Smooth muscle cell of the brain vasculature (primary cell): ENCODE data around the gene SAV1.
"Not testable (repeated sequence)": the region's sequence is repeated elsewhere in the genome, so short reads cannot be mapped to it uniquely, and the experiment has no call there.

Experiments
- DNase-seq: peaks from one replicate; pipeline ENCODE4 v3.0.0-alpha.2; 2012; ENCODE audit warnings: low read depth, low spot score

SAV1 gene

GRCh38 chr14:50665300-50665699 is 2.8 kb downstream of the SAV1 start:
- DNase-seq = not testable (repeated sequence)

DNA sequence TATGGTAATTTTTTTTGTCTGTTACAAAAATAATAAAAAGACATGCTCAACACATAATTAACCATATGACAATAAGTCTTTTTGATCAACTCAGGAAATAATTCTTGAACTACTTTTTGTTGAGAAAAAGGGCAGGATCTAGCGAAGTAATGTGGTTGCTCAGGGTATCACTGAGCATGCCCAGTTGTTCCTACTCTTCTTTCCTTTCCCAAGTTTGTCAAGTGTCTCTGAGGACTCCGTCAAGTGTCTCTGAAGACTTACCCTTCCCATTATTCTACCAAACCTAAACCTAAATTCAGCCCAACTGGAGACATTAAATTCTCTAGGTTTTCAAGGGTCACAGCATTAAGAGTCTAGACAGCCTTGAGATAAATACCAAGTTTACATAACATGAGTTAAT is 3.5 kb downstream of the SAV1 start:
- DNase-seq = not testable (repeated sequence)

GRCh38 chr14:50659327-50659974 is 8.7 kb downstream of the SAV1 start:
- no peak for DNase-seq

- DNase-seq = no peak
Observed at GRCh38 chr14:50658203-50658602, 9.9 kb downstream of the SAV1 start.

GRCh38 chr14:50657753-50658152 is 10.4 kb downstream of the SAV1 start:
- no peak for DNase-seq

DNA sequence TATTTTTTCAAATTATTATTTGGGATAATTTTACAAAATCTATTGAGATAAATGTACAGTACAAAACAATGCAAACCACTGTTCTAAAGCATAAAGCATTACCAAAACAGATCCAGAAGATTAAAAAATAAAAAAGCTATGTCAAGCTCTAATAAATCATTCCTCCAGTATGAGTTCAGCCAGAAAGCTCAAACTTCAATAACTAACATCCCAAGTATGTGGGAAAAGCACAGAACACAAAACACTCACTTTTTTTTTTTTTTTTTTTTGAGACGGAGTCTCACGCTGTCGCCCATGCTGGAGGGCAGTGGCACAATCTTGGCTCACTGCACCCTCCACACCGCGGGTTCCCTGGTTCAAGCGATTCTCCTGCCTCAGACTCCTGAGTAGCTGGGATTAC is 11.3 kb downstream of the SAV1 start:
- DNase-seq = no peak

- no peak for DNase-seq
Observed at GRCh38 chr14:50649691-50650090, 18.4 kb downstream of the SAV1 start.

DNA sequence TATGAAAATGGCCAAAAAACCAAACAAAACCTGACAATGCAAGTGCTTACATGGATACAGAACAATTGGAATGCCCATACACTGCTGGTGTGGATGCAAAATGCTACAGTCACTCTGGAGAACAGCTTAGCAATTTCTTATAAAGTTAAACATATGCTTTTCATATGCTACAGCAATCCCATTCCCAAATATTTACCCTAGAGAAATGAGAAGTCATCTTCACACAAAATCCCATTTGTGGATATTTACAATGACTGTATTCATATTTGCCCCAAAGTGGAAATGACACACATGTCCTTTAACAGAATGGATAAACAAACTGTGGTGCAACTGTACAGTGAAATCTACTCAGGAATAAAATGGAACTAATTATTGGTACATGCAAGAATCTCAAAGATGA is 20.4 kb downstream of the SAV1 start:
- DNase-seq = no peak

- DNase-seq = no peak
Observed at GRCh38 chr14:50647282-50647681, 20.8 kb downstream of the SAV1 start.

GRCh38 chr14:50635141-50635540 is 33.0 kb downstream of the SAV1 start:
- DNase-seq = no peak

DNA sequence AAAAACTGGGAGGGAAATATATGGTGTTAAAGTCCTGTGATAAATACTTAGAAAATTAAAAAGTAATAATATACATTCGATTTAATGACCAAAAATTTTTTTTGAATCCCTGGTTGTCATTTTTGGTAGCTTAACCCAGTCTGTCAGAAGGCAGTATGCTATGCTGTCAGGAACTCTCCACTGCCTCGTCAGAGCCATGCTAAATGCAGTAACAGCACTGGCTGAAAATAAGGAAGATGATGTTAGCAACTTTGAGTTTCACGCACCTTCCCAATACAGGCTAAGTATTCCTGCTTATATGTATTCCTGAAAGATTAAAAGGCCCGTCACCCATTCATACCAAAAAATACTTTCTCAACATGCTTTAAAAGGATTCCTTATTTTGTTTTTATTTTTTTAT is 34.2 kb downstream of the SAV1 start:
- DNase-seq = no peak

DNA sequence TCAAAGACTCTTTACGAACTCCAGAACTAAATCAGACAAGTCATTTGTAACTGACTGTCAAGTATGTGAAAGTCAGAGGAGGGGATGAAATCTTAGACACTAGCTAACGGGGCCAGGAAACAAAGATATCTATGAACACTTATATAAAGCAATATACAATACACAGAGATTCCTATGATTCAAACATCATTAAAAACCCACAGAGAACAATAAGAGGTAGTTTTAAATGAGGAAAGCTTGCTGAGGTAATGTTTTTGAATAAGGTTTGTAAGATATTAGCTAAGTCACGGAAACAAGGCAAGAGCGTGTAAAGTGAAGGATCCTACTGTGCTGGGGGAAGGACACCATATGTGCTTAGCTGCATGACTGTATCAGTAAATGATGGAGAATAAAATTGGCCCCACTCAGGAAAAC is 36.7 kb downstream of the SAV1 start:
- no peak for DNase-seq

DNA sequence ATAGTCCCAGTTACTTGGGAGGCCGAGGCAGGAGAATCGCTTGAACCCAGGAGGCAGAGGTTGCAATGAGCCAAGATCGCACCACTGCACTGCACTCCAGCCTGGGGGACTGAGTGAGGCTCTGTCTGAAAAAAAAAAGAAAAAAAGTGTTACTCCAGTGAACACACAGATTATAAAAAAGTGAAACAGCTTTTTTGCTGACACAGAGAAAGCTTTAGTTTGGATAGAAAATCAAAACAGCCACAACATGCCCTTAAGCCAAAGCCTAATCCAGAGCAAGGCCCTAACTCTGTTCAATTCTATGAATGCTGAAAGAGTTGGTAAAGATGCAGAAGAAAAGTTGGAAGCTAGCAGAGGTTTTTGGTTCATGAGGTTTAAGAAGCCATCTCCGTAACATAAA is 43.2 kb downstream of the SAV1 start:
- DNase-seq = not testable (repeated sequence)

DNA sequence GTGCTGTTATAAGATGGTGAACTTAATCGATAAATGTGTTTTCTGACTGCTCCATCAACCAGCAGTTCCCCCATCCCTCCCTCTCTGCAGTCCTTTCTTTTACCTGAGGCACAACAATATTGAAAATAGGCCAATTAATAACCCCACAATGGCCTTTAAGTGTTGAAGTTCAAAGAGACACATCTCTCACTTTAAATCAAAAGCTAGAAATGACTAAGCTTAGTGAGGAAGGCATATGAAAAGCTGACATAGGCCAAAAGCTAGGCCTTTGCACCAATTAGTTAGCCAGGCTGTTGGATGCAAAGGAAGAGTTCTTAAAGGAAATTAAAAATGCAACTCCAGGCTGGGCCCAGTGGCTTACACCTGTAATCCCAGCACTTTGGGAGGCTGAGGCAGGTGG is 43.7 kb downstream of the SAV1 start:
- DNase-seq = no peak

DNA sequence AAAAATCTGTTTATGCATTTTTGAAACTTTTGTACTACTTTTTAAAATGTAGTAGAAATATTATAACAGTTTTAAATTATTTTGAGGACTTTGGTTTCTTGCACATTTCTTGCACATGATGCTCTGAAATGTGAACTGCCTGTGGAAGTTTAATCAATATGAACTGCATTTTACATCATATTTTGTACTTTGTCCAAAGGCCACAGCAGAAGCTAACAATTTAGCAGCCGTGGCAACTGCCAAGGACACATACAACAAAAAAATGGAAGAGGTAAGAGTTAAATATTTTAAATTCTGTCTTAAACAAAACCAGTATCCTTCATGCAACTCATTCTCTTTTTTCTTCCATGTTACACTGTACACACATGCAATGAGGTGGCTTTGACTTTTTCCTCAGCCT is 45.1 kb downstream of the SAV1 start:
- no peak for DNase-seq

DNA sequence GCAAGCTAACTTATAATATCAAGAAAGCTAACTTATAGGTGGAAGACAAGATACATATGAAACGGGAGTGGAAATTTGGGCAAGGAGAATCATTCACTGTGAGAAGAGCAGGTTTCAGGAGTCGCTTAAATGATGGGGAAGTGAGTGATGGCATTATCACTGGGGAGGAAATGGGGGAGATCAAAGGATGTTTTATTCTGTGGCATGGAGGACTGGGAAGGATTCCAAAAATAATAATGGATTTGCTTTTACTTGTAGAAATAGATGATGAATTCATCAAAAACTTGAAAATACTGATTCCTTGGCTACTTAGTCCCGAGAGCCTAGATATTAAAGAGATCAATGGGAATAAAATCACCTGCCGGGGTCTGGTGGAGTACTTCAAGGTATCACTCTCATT is 47.8 kb downstream of the SAV1 start:
- DNase-seq = no peak

- DNase-seq = no peak
Observed at GRCh38 chr14:50619569-50620141, 48.5 kb downstream of the SAV1 start.

- no peak for DNase-seq
Observed at GRCh38 chr14:50616275-50616674, 51.8 kb downstream of the SAV1 start.

DNA sequence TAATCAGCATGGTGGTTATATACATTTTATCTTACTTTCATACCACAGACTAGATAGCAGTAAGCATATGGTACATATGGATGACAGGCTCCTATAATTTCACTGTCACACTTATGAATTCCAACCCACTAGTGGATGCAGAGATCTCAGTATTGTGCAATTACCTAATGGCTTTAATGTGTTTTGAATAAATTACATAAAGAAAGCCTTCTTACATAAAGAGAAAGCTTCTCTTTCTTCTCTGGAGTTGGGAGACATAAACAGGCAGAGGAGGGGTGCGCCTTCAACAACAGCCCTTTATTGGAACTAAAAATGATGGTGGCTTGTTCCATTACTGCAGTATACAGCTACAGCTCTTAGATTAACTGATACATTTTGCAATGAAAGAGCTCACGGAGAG is 52.6 kb downstream of the SAV1 start:
- no peak for DNase-seq

GRCh38 chr14:50615056-50615455 is 53.0 kb downstream of the SAV1 start:
- no peak for DNase-seq

DNA sequence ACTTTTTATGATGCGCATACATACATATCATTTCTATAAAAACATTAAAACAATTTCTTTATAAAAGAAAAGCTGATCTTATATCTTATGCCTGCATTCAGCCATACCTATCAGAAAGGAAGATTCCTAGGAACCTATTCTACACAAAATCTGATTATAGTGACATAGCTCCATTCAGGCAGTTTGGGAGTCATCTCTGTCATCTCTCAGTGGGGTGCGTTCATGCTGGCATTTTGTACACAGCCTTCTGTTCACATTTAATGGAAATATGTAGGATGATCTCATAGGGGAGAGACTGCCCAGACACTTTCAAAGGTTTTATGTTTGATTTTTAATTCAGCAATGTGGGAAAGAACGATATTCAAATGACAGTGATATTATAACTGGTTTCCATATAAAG is 55.3 kb downstream of the SAV1 start:
- no peak for DNase-seq

DNA sequence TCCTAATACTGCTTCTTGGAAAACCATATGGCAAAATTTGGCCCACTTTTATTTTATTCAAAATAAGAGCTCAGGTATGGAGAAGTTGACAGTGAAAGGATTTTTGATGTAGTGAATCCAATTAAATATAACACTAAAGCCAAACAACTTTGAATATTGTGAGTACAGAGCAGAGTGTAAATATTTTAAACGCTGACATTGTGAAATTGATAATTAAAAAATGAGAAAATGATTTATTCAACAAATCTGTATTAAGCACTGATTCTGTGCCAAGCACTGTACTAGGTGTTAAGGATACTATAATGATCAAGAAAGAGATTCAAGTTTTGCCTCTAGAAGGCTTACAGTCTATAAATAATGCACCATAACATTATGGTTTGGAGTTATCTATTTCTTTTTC is 57.6 kb downstream of the SAV1 start:
- DNase-seq = no peak

DNA sequence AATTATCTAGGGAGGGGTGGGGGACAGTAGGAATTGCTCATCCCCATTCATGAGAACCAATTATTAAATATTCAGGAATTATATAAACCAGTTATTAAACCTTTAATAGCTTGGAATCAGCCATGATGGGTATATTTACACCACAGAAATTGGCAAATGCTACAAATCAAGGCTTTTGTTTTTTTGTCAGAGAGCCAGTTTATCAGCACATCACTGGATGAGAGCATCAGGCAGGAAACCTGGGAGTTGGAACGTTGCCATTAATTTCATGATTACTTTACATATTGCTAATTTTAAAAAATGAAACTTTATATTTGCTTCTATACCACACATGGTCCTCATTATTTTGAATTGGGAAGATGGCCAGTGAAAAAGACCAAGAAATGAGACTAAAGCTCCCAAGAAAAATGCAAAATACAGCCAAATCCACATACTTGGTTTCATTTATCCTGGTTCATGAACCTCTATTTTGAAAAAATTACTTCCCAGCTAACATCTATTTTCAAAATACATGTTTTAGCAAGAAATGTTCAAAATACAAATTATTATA is 59.7 kb downstream of the SAV1 start:
- no peak for DNase-seq

DNA sequence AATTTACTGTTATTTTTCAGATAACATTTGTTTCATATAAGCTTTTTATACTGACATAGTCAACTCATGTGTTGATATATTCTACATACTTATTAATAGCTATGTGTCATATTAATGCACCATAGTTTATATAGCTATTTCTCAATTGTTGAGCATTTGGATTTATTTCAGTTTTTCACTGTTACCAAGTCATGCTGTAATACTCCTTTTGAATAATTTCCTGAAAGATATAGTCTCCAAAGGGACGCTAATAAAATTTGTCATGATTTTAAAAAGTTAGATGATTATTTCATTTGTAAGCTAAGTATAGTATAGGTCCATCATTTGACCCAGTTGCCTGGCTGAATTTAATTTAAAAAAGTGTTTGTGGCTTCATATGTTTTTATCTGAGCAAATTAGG is 60.3 kb downstream of the SAV1 start:
- DNase-seq = no peak
